ENCODE measurements around the gene PHACTR2. TPM values are rescaled to one million over a fixed set of nuclear protein-coding genes. Genes with fewer than 3 reads are reported as not detected.

Gene PHACTR2
- total RNA-seq, 1 donor from 2014 or later: 71.0 TPM

DNA sequence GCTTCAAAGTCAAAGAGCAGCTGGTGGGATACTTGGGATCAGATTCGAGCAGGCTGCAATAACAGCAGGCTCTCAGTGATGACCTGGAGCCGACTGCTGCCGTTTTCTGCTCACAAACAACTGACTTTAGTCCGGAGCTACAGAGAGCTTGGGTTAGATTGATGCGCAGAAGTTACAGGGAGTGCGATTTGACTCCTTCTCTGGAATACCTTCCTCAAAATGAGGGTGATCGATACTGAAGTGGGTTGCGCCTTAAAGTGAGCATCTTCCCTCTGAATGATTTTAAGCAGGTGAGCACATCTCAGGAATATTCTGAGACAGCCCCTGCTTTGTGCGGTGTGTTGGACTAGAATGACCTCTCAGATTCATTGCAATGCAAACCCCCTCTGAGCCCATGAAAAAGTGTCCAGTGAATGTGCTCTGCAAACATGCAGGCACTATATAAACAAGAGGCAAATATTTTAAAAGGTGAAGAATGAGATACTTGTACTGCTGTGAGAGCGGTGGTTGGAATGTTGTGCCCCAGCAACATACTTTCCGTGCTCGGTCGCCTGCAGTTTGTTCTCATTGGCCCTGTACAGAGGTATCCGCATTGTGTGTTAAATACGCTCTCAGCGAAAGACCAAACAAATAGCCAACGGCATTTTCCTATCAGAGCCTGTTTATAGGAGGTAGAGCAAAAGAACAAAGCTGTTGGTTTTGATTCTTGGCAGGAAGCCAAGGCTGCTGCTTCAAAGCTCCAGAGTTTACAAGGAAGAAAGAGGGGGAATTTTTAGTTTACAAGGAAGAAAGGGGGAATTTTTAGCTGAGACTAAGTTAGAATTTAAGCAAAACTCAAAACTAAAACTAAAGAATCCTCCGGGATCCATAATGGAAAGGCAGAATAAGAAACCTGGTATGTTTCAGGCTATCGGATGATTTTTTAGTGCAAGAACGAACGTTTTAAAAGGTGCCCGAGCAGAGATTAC, 67.7 kb downstream of the PHACTR2 start:
- Histone ChIP-seq H3K9me3 (replicated peaks) (no peaks in the 10 kb centered on the region), H3K36me3 (peaks cover 6% of the 10 kb centered on the region), H3K27ac (replicated peaks) (peak overlapping the region; percentile 77), H3K4me1 (peaks cover 71% of the 10 kb centered on the region), H3K4me3 (peak overlapping the region; percentile 39), H3K27me3 (ENCODE audit: low read depth) (no peaks in the 10 kb centered on the region)
- TF ChIP-seq, protein P1, sequence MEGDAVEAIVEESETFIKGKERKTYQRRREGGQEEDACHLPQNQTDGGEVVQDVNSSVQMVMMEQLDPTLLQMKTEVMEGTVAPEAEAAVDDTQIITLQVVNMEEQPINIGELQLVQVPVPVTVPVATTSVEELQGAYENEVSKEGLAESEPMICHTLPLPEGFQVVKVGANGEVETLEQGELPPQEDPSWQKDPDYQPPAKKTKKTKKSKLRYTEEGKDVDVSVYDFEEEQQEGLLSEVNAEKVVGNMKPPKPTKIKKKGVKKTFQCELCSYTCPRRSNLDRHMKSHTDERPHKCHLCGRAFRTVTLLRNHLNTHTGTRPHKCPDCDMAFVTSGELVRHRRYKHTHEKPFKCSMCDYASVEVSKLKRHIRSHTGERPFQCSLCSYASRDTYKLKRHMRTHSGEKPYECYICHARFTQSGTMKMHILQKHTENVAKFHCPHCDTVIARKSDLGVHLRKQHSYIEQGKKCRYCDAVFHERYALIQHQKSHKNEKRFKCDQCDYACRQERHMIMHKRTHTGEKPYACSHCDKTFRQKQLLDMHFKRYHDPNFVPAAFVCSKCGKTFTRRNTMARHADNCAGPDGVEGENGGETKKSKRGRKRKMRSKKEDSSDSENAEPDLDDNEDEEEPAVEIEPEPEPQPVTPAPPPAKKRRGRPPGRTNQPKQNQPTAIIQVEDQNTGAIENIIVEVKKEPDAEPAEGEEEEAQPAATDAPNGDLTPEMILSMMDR (IDR thresholded peaks at IDR 0.05; ENCODE audit: borderline replicate concordance): no peak
- no peak for DNase-seq
- intact Hi-C loops (cut with micrococcal nuclease): loop anchor here (10.0 kb wide), 1 partner anchor 51 kb away; no protein-coding TSS in a partner anchor

DNA sequence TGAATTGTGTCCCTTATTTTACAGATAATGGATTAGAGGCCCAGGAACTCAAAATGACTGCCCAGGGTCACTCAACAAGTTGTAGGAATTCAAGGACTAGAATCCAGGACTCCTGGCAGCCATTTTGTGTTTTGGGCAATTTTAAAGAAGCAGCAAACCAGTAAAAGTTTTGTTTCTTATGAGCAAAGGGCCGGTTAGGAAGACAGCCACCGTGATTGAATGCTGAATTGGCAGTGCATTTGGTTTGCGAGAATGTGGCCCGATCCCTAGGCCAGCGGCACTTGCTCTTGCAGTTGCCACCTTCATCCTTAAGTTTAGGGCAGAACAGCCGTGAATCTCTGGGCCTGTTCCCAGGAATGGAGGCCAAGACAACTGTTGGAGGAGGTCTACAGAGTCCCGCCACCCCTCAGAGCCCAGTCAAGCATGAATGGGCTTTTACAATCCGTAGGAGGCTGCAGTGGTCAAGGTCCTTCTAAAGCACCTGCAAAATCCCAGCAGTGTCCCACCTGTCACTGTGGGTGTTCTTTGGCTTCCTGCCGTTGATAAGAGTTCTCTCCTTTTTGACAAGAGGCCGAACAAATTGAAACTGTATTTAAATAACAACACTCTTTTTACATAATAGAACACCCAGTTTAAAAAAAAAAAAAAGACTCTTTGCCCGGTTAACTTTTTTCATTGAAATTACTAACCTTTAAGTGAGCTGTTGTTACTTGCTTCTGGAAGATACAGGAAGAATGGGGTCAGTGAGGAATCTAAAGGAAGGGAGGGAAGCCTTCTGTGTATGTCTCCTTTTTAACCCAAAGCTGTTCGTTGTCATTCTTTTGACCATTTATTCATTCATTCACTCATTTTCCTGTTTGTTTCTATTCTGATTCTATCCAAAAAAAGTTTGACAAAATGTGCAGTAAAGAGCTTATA, 68.7 kb downstream of the PHACTR2 start:
- TF ChIP-seq, protein P1 (IDR thresholded peaks at IDR 0.05; ENCODE audit: borderline replicate concordance): no peak
- H3K4me3 ChIP-seq: peak overlapping the region; percentile 39
- no peaks in the 10 kb centered on the region for H3K27me3 ChIP-seq (ENCODE audit: low read depth)
- intact Hi-C loops (cut with micrococcal nuclease): loop anchor here (10.0 kb wide), 1 partner anchor 52 kb away; no protein-coding TSS in a partner anchor
- H3K36me3 ChIP-seq: peaks cover 6% of the 10 kb centered on the region
- H3K9me3 ChIP-seq (replicated peaks): no peaks in the 10 kb centered on the region
- H3K4me1 ChIP-seq: peaks cover 76% of the 10 kb centered on the region
- no peak for DNase-seq
- H3K27ac ChIP-seq (replicated peaks): peak overlapping the region; percentile 77

DNA sequence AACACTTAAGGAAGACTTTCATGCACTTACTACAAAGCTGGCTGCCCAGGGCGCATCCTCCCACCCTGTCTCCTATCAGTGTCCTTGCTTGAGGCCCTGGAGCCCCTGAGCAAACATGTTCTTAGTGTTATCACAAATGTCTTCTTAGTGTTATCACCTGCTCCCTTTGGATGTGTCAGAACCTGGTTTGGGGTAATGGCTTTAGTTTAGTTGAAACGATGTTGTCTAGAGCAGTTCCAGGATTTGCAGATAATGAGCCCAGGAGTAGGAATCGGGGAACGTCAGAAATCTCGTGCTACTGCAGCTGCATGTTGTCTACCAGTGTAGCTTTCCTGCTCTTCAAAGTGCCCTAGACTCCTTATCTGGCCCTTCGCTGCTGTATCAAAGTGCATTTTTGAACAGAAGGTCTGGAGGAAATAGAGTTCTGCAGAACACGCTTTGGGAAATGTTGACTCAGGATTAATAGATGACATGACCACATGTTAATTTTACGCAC, 69.6 kb downstream of the PHACTR2 start:
- Histone ChIP-seq H3K4me1 (peaks cover 67% of the 10 kb centered on the region), H3K4me3 (no peak overlapping the region), H3K27me3 (ENCODE audit: low read depth) (no peaks in the 10 kb centered on the region), H3K9me3 (replicated peaks) (no peaks in the 10 kb centered on the region), H3K27ac (replicated peaks) (peak overlapping the region; percentile 77), H3K36me3 (peaks cover 6% of the 10 kb centered on the region)
- no peak for DNase-seq
- TF ChIP-seq, protein P1 (IDR thresholded peaks at IDR 0.05; ENCODE audit: borderline replicate concordance): no peak
- intact Hi-C loops (cut with micrococcal nuclease): loop anchor here (10.0 kb wide), 1 partner anchor 53 kb away; no protein-coding TSS in a partner anchor

DNA sequence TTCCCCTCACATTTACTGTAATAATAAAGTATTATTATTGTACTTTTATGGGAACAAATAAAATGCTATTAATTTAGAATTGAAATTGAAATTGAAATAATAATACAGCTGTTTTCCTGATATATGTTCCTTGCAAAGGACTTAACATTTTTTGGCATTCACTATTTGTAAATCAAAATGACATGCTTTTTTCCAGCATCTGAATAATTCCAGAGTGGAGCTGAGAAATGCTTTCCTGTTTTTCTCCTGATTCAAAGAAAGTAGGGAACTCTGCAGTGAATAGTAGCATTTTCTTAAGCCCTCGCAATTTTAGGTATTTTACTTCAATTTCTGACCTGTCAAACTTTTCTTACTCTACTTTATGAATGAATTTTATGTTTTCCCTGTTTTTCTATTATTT, 72.1 kb downstream of the PHACTR2 start:
- no peaks in the 10 kb centered on the region for H3K9me3 ChIP-seq (replicated peaks)
- no peaks in the 10 kb centered on the region for H3K27me3 ChIP-seq (ENCODE audit: low read depth)
- intact Hi-C loops (cut with micrococcal nuclease): loop anchor here (10.0 kb wide), 1 partner anchor 55 kb away; no protein-coding TSS in a partner anchor
- H3K27ac ChIP-seq (replicated peaks): no peak overlapping the region
- no peak overlapping the region for H3K4me3 ChIP-seq
- H3K4me1 ChIP-seq: peaks cover 55% of the 10 kb centered on the region
- DNase-seq: no peak
- TF ChIP-seq, protein P1 (IDR thresholded peaks at IDR 0.05; ENCODE audit: borderline replicate concordance): no peak
- peaks cover 9% of the 10 kb centered on the region for H3K36me3 ChIP-seq

DNA sequence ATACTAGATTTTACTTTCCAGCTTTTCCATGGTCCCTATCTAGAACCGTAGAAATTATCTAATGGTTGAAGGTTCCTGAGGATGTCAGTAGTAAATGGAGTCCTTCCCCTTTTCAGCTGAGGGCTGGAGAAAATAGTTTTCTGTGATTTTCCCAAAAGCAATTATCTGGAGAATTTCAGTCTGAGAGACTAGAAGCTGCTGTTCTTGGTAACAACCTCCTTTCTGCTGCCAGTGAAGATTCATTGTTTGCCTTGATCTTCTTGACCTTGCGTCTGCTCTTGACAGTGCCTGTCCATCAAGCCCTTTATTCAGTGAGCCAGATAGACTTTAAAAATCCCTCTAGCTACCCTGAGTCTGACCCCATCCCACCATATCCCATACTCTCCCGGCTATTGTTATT, 73.1 kb downstream of the PHACTR2 start:
- intact Hi-C loops (cut with micrococcal nuclease): no loop called here
- H3K9me3 ChIP-seq (replicated peaks): no peaks in the 10 kb centered on the region
- H3K27me3 ChIP-seq (ENCODE audit: low read depth): no peaks in the 10 kb centered on the region
- no peak overlapping the region for H3K27ac ChIP-seq (replicated peaks)
- no peak for DNase-seq
- no peak overlapping the region for H3K4me3 ChIP-seq
- H3K4me1 ChIP-seq: peaks cover 52% of the 10 kb centered on the region
- H3K36me3 ChIP-seq: peaks cover 17% of the 10 kb centered on the region
- TF ChIP-seq, protein P1 (IDR thresholded peaks at IDR 0.05; ENCODE audit: borderline replicate concordance): no peak

All from left ventricle myocardium inferior (tissue), 1 donor.